GM21529 (cell line): Measurements from ENCODE around the gene PRSS50.
"Not testable (repeated sequence)": the region's sequence is repeated elsewhere in the genome, so short reads cannot be mapped to it uniquely, and the experiment has no call there.

ENCODE experiments used
- ATAC-seq: cut with Tn5 transposase; IDR thresholded peaks from one replicate; pipeline ENCODE4 v1.9.1; 2021; ENCODE audit not compliant: unreplicated experiment

PRSS50 gene

GRCh38 chr3:46717447-46718231, at the start of gene PRSS50:
PRSS50 (minus strand) TSS chr3:46717869; CDS start chr3:46717824, 45 bp downstream.
- ATAC-seq, result no peak

- no peak for ATAC-seq
These were observed 46.5 kb upstream of the PRSS50 start for GRCh38 chr3:46764206-46764605.

GRCh38 chr3:46763178-46763577, 45.5 kb upstream of the PRSS50 start:
- no peak for ATAC-seq

GRCh38 chr3:46759239-46760167, 41.8 kb upstream of the PRSS50 start:
- no peak for ATAC-seq

- ATAC-seq, result no peak
These were observed 39.0 kb upstream of the PRSS50 start for GRCh38 chr3:46756642-46757041.

GRCh38 chr3:46755646-46756045, 38.0 kb upstream of the PRSS50 start:
- ATAC-seq, result no peak

GRCh38 chr3:46753127-46753526, 35.5 kb upstream of the PRSS50 start:
- not testable (repeated sequence) for ATAC-seq

- ATAC-seq, result no peak
These were observed 32.9 kb upstream of the PRSS50 start for GRCh38 chr3:46750555-46751038.

- no peak for ATAC-seq
These were observed 31.5 kb upstream of the PRSS50 start for GRCh38 chr3:46749129-46749528.

- ATAC-seq, result no peak
These were observed 30.5 kb upstream of the PRSS50 start for GRCh38 chr3:46748170-46748569.

- ATAC-seq, result no peak
These were observed 29.0 kb upstream of the PRSS50 start for GRCh38 chr3:46746711-46747110.

GRCh38 chr3:46742992-46743585, 25.4 kb upstream of the PRSS50 start:
- ATAC-seq, result no peak

GRCh38 chr3:46739565-46739964, 21.9 kb upstream of the PRSS50 start:
- ATAC-seq, result not testable (repeated sequence)

- ATAC-seq, result no peak
These were observed 19.7 kb upstream of the PRSS50 start for GRCh38 chr3:46737329-46737731.

GRCh38 chr3:46736006-46736872, 18.6 kb upstream of the PRSS50 start:
- ATAC-seq, result no peak

- no peak for ATAC-seq
These were observed 17.1 kb upstream of the PRSS50 start for GRCh38 chr3:46734773-46735172.

GRCh38 chr3:46733026-46733800, 15.5 kb upstream of the PRSS50 start:
- ATAC-seq, result no peak

- no peak for ATAC-seq
These were observed 14.1 kb upstream of the PRSS50 start for GRCh38 chr3:46731795-46732194.

GRCh38 chr3:46730819-46731218, 13.2 kb upstream of the PRSS50 start:
- ATAC-seq, result no peak

GRCh38 chr3:46729038-46729437, 11.4 kb upstream of the PRSS50 start:
- no peak for ATAC-seq
